Natural killer cell treated with Interleukin-12 subunit alpha and Interleukin-12 subunit beta and Interleukin-15 and Interleukin-18, amount 100 ng/mL, for 72 hours (primary cell): ENCODE results near the gene TCF25. TPM values are rescaled to one million over a fixed set of nuclear protein-coding genes. Genes with fewer than 3 reads are reported as not detected.
A peak's percentile ranks its signal among the peaks of the same experiment; 100 is the strongest.

ENCODE experiments used
- ATAC-seq, 2 donors: fragments of 150-1000 bp; cut with Tn5 transposase in 1 of 2; sonication (Bioruptor Pico), chemical (Tn5 transposase) in 1 of 2; 2 replicates each; pipeline ENCODE4 v1.10.0; 2021
- DNase-seq: peaks from one replicate; pipeline ENCODE4 v3.0.0; 2022; ENCODE audit warnings: low spot score
- H3K27ac Mint-ChIP-seq, 2 donors: 1 replicate in 1 of 2; 2 replicates in 1 of 2; pipeline ENCODE4 v1.8.0; 2022; ENCODE audit warnings: mixed read lengths in 2 of 2, mild to moderate bottlenecking in 1 of 2, moderate library complexity in 1 of 2
- H3K27me3 Mint-ChIP-seq, 2 donors: 1 replicate in 1 of 2; 2 replicates in 1 of 2; pipeline ENCODE4 v1.8.0; 2022; ENCODE audit warnings: mixed read lengths in 2 of 2
- H3K36me3 Mint-ChIP-seq: one replicate; pipeline ENCODE4 v1.8.0; 2022; ENCODE audit warnings: mixed read lengths
- H3K4me1 Mint-ChIP-seq, 2 donors: 1 replicate in 1 of 2; 2 replicates in 1 of 2; pipeline ENCODE4 v1.8.0; 2022; ENCODE audit warnings: low read depth in 2 of 2, mixed read lengths in 2 of 2, mild to moderate bottlenecking in 1 of 2
- H3K4me3 Mint-ChIP-seq: one replicate; pipeline ENCODE4 v1.8.0; 2022; ENCODE audit warnings: mixed read lengths
- H3K9me3 Mint-ChIP-seq: 2 replicates; pipeline ENCODE4 v1.8.0; 2022; ENCODE audit warnings: mixed read lengths
- total RNA-seq, 2 donors: library from RNA; stranded (reverse); gene quantifications; one replicate each; pipeline ENCODE4 v1.2.3, GENCODE V29; 2022

TCF25 gene
- total RNA-seq, 2 donors from 2014 or later: 239 to 382 TPM

DNA sequence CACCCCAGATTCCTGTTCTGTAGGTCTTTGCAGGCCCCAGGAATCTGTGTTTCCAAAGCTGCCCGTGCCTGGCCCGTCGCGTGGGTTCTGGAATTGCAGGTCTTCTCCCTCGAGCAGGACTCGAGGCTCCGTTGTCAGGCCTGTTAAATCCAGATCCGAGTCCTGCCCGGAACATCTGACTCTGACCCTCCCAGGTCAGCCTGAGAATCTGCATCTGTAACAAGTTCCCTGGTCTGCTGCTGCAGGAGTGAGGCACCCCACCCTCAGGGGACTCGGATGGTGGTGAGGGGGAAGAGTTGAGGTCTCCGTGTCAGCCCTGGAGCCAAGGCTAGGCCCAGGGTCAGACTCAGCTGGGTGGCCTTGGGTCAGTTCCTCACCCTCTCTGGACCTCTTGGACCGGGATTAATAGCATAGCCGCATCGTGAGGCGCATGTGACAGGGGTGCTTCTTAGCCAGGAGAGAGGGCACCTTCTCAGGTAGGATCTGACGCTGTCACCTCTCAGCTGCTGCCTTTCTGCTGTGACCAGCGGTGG, 36.3 kb upstream of the TCF25 start:
- Mint-ChIP-seq H3K27me3 (no peaks in the 10 kb centered on the region), H3K27ac (peak overlapping the region in 1 of 2 donors; percentile 62), H3K36me3 (no peaks in the 10 kb centered on the region), H3K4me1 (peaks cover 12 to 13% of the 10 kb centered on the region in 2 donors), H3K4me3 (peak overlapping the region; percentile 61), H3K9me3 (no peaks in the 10 kb centered on the region)
- no peak for ATAC-seq
- DNase-seq: no peak

DNA sequence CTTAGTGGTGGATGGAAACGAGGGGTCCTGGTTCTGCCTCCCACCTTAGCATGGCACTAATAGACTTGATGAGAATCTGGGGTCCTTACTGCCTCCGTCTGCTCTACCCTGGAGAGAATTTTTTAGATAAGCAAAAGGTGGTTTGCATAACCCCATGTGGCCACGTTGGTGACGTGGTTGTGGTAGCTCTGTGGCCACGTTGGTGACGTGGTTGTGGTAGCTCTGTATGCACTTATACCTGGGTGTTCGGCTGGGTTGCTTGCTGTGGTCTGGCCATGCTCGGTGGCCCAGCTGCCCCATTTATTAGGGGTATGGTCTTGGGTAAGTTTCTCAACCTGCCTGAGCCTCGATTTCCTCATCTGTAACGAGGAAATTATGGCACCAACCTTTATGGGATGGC, 32.1 kb upstream of the TCF25 start:
- Mint-ChIP-seq H3K27me3 (no peaks in the 10 kb centered on the region), H3K27ac (peak overlapping the region in 1 of 2 donors; percentile 57), H3K9me3 (no peaks in the 10 kb centered on the region), H3K4me3 (peak overlapping the region; percentile 32), H3K36me3 (no peaks in the 10 kb centered on the region), H3K4me1 (peaks cover 12 to 25% of the 10 kb centered on the region in 2 donors)
- peak; percentile 77 for DNase-seq
- ATAC-seq: peak; percentile 83 to 89

DNA sequence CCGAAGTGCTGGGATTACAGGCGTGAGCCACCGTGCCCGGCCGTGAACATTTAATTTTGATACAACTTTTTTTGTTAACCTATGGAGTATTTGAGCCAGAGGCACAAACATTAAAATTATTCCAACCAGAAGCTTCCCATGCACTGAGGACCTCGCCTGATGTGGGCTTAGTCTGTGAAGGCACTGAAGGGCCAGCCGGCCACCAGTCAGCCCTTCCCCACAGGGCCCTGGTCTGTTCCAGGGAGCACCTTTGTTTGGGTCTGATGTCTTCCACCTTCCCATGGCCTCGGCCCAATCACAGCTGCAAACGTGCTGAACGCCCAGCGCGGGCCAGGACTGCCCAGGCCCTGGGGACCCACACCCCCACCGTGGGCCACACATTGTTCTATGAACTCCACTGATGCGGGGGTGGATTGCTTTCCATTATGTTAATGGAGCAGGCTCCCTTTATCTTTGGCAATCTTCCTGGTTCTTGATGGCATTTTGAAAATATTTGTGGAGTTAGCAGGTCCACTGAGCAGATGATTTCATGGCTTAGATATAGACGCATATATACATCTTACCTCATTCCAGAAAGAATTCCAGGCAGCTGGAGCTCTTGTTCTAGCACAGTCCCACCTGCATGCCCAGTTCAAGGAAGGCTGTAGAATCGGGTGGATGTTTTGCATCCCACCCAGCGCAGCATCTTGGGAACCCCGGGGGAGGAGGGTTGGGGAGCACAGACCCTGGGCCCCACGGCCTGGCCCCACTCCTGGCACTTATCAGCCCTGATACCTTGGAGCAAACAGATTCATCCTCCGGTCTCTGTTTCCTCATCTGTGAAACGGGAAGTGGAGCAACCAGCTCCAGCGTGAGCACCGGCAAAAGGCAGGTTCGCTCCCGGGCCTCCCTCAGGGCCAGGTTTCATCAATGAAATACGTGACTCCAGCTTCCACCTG, 30.7 kb upstream of the TCF25 start:
- ATAC-seq (no peak), DNase-seq (no peak)
- no peaks in the 10 kb centered on the region for H3K27me3 Mint-ChIP-seq
- no peaks in the 10 kb centered on the region for H3K36me3 Mint-ChIP-seq
- H3K27ac Mint-ChIP-seq: no peak overlapping the region
- peaks cover 12 to 25% of the 10 kb centered on the region in 2 donors for H3K4me1 Mint-ChIP-seq
- H3K4me3 Mint-ChIP-seq: no peak overlapping the region
- no peaks in the 10 kb centered on the region for H3K9me3 Mint-ChIP-seq

DNA sequence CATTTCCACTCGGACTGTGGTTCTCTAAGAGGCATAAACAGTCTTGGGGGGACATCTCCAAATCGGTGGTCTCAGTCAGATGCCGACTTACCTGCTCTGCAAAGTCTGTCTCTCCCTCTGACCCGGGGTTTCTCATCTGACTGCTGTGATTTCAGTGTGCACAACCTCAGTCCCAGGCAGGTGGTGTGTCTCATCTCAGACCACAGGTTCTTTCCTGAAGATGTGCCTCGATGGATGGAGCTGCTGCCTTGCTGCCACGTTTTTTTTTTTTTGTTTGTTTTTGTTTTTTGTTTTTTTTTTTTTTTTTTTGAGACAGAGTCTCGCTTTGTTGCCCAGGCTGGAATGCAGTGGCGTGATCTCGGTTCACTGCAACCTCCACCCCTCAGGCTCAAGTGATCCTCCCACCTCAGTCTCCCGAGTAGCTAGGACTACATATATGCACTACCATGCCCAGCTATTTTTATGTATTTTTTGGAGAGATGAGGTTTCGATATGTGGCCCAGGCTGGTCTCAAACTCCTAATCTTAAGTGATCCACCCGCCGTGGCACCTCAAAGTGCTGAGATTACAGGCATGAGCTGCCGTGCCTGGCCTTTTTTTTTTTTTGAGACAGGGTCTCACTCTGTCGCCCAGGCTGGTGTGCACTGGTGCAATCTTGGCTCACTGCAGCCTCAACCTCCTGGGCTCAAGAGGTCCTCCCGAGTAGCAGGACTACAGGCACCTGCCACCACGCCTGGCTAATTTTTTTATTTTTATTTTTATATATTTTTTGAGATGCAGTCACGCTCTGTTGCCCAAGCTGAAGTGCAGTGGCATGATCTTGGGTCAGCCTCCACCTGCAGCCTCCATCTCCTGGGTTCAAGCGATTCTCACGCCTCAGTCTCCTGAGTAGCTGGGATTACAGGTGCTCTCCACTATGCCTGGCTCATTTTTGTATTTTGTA, 29.7 kb upstream of the TCF25 start:
- DNase-seq (no peak), ATAC-seq (no peak)
- no peaks in the 10 kb centered on the region for H3K36me3 Mint-ChIP-seq
- H3K27me3 Mint-ChIP-seq: no peaks in the 10 kb centered on the region
- H3K27ac Mint-ChIP-seq: no peak overlapping the region
- H3K9me3 Mint-ChIP-seq: no peaks in the 10 kb centered on the region
- peaks cover 8 to 22% of the 10 kb centered on the region in 2 donors for H3K4me1 Mint-ChIP-seq
- no peak overlapping the region for H3K4me3 Mint-ChIP-seq

DNA sequence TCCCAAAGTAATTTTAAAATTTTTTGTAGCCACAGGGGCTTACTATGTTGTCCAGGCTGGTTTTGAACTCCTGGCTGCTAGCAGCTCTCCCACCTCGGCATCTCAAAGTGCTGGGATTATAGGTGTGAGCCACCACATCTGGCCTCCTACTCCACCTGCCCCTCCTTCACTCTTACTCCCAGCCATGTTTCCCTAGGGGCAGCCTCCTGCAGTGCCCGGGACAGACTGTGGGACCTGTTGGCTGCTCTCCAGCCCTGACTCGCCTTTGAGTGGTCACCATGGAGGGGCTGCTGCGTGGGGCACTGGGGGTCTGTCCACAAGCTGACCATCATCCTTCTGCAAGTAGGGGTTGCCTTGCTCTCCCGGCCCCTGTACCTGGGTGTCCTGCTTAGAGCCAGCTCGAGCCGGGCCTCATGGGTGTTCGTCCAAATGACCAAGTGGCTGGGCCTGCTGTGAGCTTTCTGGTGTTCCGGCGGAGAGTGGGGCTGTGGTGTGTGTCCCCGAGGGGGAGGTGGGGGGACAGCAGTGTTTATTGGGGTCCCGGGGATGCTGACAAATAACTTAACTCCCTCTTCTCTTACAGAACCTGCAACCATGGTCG, 28.6 kb upstream of the TCF25 start:
- DNase-seq: no peak

DNA sequence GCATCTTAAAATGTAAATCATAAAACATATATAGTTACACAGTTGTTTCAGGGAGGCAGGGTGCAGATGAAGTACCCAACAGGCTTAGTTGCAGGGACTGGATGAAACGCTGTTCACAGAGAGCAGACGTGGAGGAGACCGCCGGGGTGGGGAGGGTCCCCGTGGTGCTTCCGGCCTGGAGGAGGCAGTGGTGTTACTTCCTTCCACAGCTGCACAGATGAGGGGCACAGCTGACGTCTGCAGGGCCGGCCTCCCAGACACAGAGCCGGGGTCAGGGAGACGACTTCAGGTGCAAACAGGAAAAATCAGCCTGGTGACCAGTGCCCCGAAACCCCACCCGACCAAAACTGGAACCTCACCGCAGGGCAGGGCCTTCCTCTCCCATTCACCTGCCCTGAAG, 28.0 kb upstream of the TCF25 start:
- no peaks in the 10 kb centered on the region for H3K36me3 Mint-ChIP-seq
- H3K27ac Mint-ChIP-seq: peak overlapping the region in 1 of 2 donors; percentile 54
- DNase-seq (no peak), ATAC-seq (peak; percentile 44 to 59)
- peaks cover 6 to 18% of the 10 kb centered on the region in 2 donors for H3K4me1 Mint-ChIP-seq
- H3K9me3 Mint-ChIP-seq: no peaks in the 10 kb centered on the region
- no peaks in the 10 kb centered on the region for H3K27me3 Mint-ChIP-seq
- peak overlapping the region; percentile 25 for H3K4me3 Mint-ChIP-seq

More for the DNA sequence above, 28.6 kb upstream of the TCF25 start:
- Mint-ChIP-seq H3K36me3 (no peaks in the 10 kb centered on the region), H3K27ac (peak overlapping the region in 1 of 2 donors; percentile 54), H3K27me3 (no peaks in the 10 kb centered on the region), H3K4me1 (peaks cover 6 to 18% of the 10 kb centered on the region in 2 donors), H3K4me3 (peak overlapping the region; percentile 25), H3K9me3 (no peaks in the 10 kb centered on the region)
- no peak for ATAC-seq

DNA sequence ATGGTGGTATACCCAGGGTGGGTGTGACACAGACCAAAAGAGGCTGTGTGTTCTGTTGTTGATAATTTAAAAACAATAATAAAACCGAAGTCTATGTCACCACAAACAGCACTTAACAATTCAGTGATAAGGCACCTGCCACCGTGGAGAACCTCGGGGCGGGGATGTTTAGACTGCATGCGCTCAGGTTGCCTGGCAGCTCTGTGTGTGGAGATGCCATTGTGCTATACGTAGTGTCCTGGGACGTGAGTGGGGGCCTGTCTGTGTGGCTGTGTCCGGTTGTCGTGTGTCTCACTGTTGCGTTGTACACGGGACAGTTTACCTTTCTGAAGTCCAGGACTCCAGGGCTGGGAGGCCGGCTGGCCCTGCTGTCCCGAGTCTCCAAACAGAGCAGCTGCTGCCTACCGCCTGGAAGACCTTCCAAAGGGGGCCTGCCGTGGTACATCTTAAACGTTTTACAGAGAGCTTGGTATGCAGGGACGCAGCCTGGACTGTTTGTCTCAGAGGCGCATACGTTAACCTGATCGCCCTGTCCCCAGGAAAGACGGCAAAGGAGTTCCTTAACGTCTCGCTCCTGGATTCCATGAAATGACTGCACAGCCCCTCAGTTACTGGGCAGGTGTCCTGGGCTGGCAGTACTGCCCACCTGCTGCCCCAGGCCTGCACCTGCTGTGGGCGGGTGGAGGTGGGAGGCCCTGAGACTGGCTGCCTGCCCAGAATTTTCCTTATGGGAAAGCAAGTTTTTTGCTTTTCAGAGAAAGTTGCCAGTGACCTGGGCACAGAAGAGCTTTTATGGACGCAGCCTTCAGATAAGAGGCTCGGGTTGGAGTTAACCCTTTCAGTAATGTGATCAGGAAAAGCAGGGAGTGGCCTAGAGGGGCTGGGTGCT, 26.1 kb upstream of the TCF25 start:
- Mint-ChIP-seq H3K27ac (peak overlapping the region in 1 of 2 donors; percentile 19), H3K4me3 (no peak overlapping the region), H3K27me3 (no peaks in the 10 kb centered on the region), H3K4me1 (peaks cover 0 to 12% of the 10 kb centered on the region in 2 donors), H3K9me3 (no peaks in the 10 kb centered on the region), H3K36me3 (no peaks in the 10 kb centered on the region)
- ATAC-seq (no peak), DNase-seq (no peak)

DNA sequence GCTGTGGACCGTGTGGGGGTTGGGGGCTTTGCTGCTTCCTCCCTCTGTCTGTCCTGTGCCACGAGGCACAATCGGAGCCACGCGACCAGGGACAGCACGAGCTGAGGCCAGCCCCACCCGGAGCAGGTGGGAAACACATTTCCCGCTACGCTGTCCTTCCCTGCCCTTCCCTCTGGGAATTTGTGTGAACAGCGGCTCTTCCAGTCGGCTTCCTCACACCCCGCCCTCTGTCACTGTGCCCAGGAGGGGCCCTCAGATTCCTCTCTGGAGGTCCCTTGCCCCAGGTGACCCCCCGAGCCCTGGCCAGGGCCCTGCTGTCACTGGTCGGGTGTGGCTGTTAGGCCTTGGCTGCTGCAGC, 25.5 kb upstream of the TCF25 start:
- DNase-seq: no peak
- no peak overlapping the region for H3K27ac Mint-ChIP-seq
- ATAC-seq: no peak
- no peaks in the 10 kb centered on the region for H3K36me3 Mint-ChIP-seq
- H3K4me1 Mint-ChIP-seq: peaks cover 0 to 14% of the 10 kb centered on the region in 2 donors
- H3K9me3 Mint-ChIP-seq: no peaks in the 10 kb centered on the region
- H3K27me3 Mint-ChIP-seq: no peaks in the 10 kb centered on the region
- no peak overlapping the region for H3K4me3 Mint-ChIP-seq

DNA sequence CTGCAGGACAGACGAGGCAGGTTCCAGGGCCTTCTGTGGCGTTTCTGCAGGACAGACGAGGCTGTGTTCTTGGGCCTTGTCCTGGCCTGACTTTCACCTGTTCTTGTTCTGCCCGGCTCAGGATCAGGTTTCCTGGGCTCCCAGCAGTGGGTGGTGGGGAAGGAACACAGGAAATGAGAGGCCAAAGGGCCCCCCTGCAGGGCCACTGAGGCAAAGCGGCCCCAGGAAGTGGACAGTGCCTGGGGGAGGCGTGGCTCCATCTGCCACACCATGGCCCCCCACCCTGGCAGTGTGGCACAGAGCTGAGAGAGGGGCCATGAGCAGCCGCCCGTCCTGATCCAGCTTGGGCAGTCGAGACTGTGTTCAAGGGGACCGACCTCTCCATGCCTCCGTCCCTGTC, 24.4 kb upstream of the TCF25 start:
- DNase-seq (no peak), ATAC-seq (no peak)
- H3K27me3 Mint-ChIP-seq: no peaks in the 10 kb centered on the region
- H3K4me1 Mint-ChIP-seq: peaks cover 0 to 16% of the 10 kb centered on the region in 2 donors
- no peaks in the 10 kb centered on the region for H3K36me3 Mint-ChIP-seq
- H3K9me3 Mint-ChIP-seq: no peaks in the 10 kb centered on the region
- no peak overlapping the region for H3K27ac Mint-ChIP-seq
- no peak overlapping the region for H3K4me3 Mint-ChIP-seq

DNA sequence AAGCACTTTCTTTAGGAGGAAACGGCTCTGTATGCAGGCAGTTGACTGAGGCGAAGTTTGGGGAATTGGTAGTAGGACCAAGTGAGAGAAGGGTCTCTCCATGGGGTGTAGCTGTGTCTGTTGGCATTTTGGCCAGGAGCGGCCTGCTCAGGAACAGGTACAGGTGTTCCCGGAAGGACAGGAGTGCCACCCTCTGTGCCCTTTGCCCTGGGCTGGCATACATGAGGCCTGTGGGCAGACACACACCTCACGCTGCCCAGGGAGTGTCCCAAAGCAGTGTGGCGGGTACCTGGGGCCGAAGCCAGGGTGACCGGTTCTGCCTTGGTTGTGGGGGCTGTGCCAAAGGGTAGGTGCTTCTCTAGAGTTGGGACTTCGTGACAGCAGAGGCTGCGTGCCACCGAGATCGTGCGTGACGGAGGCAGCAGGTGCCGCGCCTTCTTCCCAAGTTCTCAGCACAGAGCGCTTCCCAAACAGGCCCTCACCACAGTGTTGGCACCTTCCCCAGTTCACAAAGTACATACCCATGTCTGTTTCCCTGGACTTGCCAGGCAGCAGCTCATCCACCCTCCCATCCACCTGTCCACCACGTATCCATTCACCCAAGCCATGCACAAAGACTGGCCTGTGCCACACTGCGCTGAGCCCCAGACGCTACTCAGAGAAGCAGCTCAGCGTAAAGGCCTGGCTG, 19.9 kb upstream of the TCF25 start:
- Mint-ChIP-seq H3K36me3 (no peaks in the 10 kb centered on the region), H3K4me3 (no peak overlapping the region)

DNA sequence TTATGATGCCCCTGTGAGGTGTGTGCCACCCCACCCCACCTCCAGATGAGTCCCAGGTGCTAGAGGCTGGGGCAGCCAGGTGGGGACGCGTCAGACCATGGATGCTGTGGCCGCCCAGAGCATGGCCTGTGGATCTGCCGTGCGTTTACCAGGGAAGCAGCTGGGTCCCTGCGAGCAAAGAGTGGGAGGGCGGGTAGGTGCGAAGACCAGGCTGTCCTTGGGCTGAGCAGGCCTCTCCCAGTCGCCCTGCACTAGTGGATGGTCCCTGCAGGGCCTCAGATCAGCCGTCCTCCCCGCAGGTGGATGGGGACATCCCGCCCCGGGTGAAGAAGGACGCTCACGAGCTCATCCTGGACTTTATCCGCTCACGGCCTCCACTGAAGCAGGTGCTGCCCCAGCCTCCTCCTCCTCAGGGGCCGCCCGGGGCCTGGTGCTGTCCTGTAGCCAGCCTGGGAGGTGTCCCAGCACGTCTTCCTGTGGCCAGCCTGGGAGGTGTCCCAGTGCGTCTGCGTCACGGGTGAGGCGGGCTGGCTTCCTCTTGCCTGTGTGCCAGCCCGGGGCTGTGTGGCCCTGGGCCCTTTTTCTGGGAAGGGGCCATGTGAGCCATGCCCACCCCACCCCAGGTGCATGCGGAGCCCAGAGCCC, 18.0 kb upstream of the TCF25 start:
- Mint-ChIP-seq H3K4me1 (peaks cover 2 to 3% of the 10 kb centered on the region in 2 donors), H3K9me3 (no peaks in the 10 kb centered on the region), H3K27me3 (no peaks in the 10 kb centered on the region), H3K36me3 (no peaks in the 10 kb centered on the region), H3K27ac (no peak overlapping the region), H3K4me3 (no peak overlapping the region)
- DNase-seq (no peak), ATAC-seq (no peak)

More for the DNA sequence above, 19.9 kb upstream of the TCF25 start:
- Mint-ChIP-seq H3K27me3 (no peaks in the 10 kb centered on the region), H3K27ac (no peak overlapping the region), H3K4me1 (peaks cover 0 to 3% of the 10 kb centered on the region in 2 donors), H3K9me3 (no peaks in the 10 kb centered on the region)
- no peak for DNase-seq
- no peak for ATAC-seq

DNA sequence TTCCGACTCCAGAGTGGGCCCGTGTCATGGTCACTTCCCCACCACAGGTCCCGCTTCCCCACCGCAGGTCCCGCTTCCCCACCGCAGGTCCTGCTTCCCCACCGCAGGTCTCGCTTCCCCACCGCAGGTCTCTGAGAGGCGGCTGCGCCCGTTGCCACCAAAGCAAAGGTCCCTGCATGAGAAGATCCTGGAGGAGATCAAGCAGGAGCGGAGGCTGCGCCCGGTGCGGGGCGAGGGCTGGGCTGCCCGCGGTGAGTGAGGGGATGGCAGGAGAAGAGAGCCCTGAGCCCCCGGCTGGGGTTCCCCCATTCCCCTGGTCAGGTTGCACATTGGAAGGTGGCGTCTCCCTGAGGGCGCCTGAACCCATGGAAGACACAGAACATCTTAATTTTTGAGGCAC, 17.4 kb upstream of the TCF25 start:
- no peaks in the 10 kb centered on the region for H3K36me3 Mint-ChIP-seq
- H3K4me3 Mint-ChIP-seq: no peak overlapping the region
- H3K4me1 Mint-ChIP-seq: peaks cover 5 to 7% of the 10 kb centered on the region in 2 donors
- ATAC-seq (no peak), DNase-seq (no peak)
- H3K27ac Mint-ChIP-seq: no peak overlapping the region
- H3K9me3 Mint-ChIP-seq: no peaks in the 10 kb centered on the region
- no peaks in the 10 kb centered on the region for H3K27me3 Mint-ChIP-seq
